CD4-positive, alpha-beta T cell (primary cell): ENCODE results near the gene HAGHL. TPM values are rescaled to one million over a fixed set of nuclear protein-coding genes. Genes with fewer than 3 reads are reported as not detected.

Source experiments
- ATAC-seq: fragments of 200-7000 bp; cut with Tn5 transposase; one replicate; pipeline ENCODE4 v1.10.0; 2022; ENCODE audit warnings: mild to moderate bottlenecking; ENCODE audit not compliant: poor library complexity
- CTCF ChIA-PET: fragments of 350-600 bp; sonication (Branson Sonifier 250); formaldehyde crosslinking; loops from one replicate; lab custom pipeline; 2021; ENCODE audit warnings: antibody characterized with exemption, inconsistent platforms; lab: Charles Lee
- POLR2A ChIA-PET: fragments of 350-600 bp; sonication (Branson Sonifier 250); formaldehyde crosslinking; loops from one replicate; lab custom pipeline; 2021; ENCODE audit warnings: antibody characterized with exemption, inconsistent platforms; lab: Charles Lee
- DNase-seq, 14 experiments: peaks; one replicate each; pipeline ENCODE4 v3.0.0-alpha.2; 2013 to 2020; ENCODE audit warnings: mixed read lengths in 2 of 14
- H3K27ac ChIP-seq, 2 donors: one replicate each; pipeline versions ENCODE4 v1.5.1 to v1.7.0; 2013; ENCODE audit warnings: low read length in 2 of 2, low read depth in 1 of 2, mild to moderate bottlenecking in 1 of 2
- H3K27me3 ChIP-seq, 2 experiments: 1 replicate in 1 of 2; 2 replicates in 1 of 2; pipeline versions ENCODE4 v1.6.1 to v1.7.0; 2013; ENCODE audit warnings: low read length in 2 of 2, control low read depth in 1 of 2, mild to moderate bottlenecking in 1 of 2, moderate library complexity in 1 of 2; ENCODE audit not compliant: insufficient read depth in 2 of 2, control insufficient read depth in 1 of 2
- H3K36me3 ChIP-seq: one replicate; pipeline ENCODE4 v1.6.1; 2013; ENCODE audit warnings: low read length, control low read depth; ENCODE audit not compliant: insufficient read depth
- H3K4me1 ChIP-seq: one replicate; pipeline ENCODE4 v1.6.1; 2013; ENCODE audit warnings: low read length, control low read depth; ENCODE audit not compliant: insufficient read depth
- H3K4me3 ChIP-seq: one replicate; pipeline ENCODE4 v1.5.1; 2013; ENCODE audit warnings: mild to moderate bottlenecking, low read length, moderate library complexity
- H3K9me3 ChIP-seq, 2 experiments: 1 replicate in 1 of 2; 2 replicates in 1 of 2; pipeline versions ENCODE4 v1.6.1 to v1.7.0; 2013; ENCODE audit warnings: low read length in 2 of 2, mild to moderate bottlenecking in 2 of 2, control low read depth in 1 of 2, moderate library complexity in 1 of 2; ENCODE audit not compliant: control insufficient read depth in 1 of 2, insufficient read depth in 1 of 2
- H3K27ac Mint-ChIP-seq: one replicate; pipeline ENCODE4 v1.8.0; 2020; ENCODE audit warnings: mixed read lengths
- H3K27me3 Mint-ChIP-seq: one replicate; pipeline ENCODE4 v1.8.0; 2021; ENCODE audit warnings: mixed read lengths
- H3K36me3 Mint-ChIP-seq: one replicate; pipeline ENCODE4 v1.8.0; 2021; ENCODE audit warnings: low read depth, mixed read lengths
- H3K4me1 Mint-ChIP-seq: one replicate; pipeline ENCODE4 v1.8.0; 2021; ENCODE audit warnings: low read depth, mixed read lengths
- H3K4me3 Mint-ChIP-seq: one replicate; pipeline ENCODE4 v1.8.0; 2020; ENCODE audit warnings: mild to moderate bottlenecking, mixed read lengths
- H3K9me3 Mint-ChIP-seq: one replicate; pipeline ENCODE4 v1.8.0; 2020; ENCODE audit warnings: mixed read lengths
- CTCF ChIP-seq: fragments of 200-600 bp; IDR thresholded peaks from one replicate; pipeline ENCODE4 v1.8.0; 2022; ENCODE audit warnings: antibody characterized with exemption, mild to moderate bottlenecking
- intact Hi-C, 2 experiments: fragments of 100-400 bp; cut with DNase I in 1 of 2; cut with micrococcal nuclease in 1 of 2; formaldehyde crosslinking; loops; one replicate each; pipeline versions ENCODE4 v1.15.1 to v1.9.0; 2023 to 2025; cut with DNase I, micrococcal nuclease
- total RNA-seq, 174 experiments: library from RNA in 2 of 174; stranded (reverse) in 2 of 174; gene quantifications; one replicate each; pipeline ENCODE4 v1.2.3 and lab custom pipeline; 2021 to 2026

The HAGHL gene
- total RNA-seq, 2 experiments from 2014 or later: 7.1 to 9.2 TPM

GRCh38 chr16:703406-703805 lies 23.5 kb upstream of the HAGHL start:
- peaks cover 62 to 67% of the 10 kb centered on the region in 2 experiments for H3K27me3 ChIP-seq
- POLR2A ChIA-PET: interaction anchor here (1.6 kb wide), 1 partner anchor 8 kb away, joined by 10 read pairs; no protein-coding TSS in a partner anchor
- peaks cover 42% of the 10 kb centered on the region for H3K27me3 Mint-ChIP-seq

GRCh38 chr16:704047-704446 lies 22.9 kb upstream of the HAGHL start:
- intact Hi-C loops: no loop called here
- ChIA-PET CTCF (no interaction called here), POLR2A (interaction anchor here (1.0 to 1.6 kb wide), 3 partner anchors 9 to 24 kb away, joined by 3 to 10 read pairs (median 4); partner anchors contain the start of genes ANTKMT and STUB1)
- Mint-ChIP-seq H3K27me3 (peaks cover 48% of the 10 kb centered on the region), H3K9me3 (no peaks in the 10 kb centered on the region), H3K27ac (no peak overlapping the region), H3K36me3 (no peaks in the 10 kb centered on the region), H3K4me1 (no peaks in the 10 kb centered on the region), H3K4me3 (no peak overlapping the region)
- no peak for ATAC-seq
- Histone ChIP-seq H3K4me1 (peaks cover 54% of the 10 kb centered on the region), H3K9me3 (peaks cover 0 to 62% of the 10 kb centered on the region in 2 experiments), H3K27me3 (peaks cover 68 to 72% of the 10 kb centered on the region in 2 experiments), H3K4me3 (no peak overlapping the region), H3K27ac (no peak overlapping the region), H3K36me3 (no peaks in the 10 kb centered on the region)
- no peak for DNase-seq
- no peak for TF ChIP-seq CTCF

More at GRCh38 chr16:703406-703805, 23.5 kb upstream of the HAGHL start:
- no peak overlapping the region for H3K4me3 Mint-ChIP-seq
- intact Hi-C loops: no loop called here
- no peaks in the 10 kb centered on the region for H3K36me3 ChIP-seq
- CTCF ChIA-PET: no interaction called here
- no peak for DNase-seq
- no peak for TF ChIP-seq CTCF
- H3K9me3 ChIP-seq: peaks cover 0 to 62% of the 10 kb centered on the region in 2 experiments
- no peaks in the 10 kb centered on the region for H3K36me3 Mint-ChIP-seq
- no peak overlapping the region for H3K4me3 ChIP-seq
- no peak for ATAC-seq
- no peak overlapping the region for H3K27ac Mint-ChIP-seq
- H3K4me1 ChIP-seq: peaks cover 60% of the 10 kb centered on the region
- no peaks in the 10 kb centered on the region for H3K9me3 Mint-ChIP-seq
- no peaks in the 10 kb centered on the region for H3K4me1 Mint-ChIP-seq
- no peak overlapping the region for H3K27ac ChIP-seq

GRCh38 chr16:704552-705380 lies 22.1 kb upstream of the HAGHL start:
- H3K27ac Mint-ChIP-seq: no peak overlapping the region
- Histone ChIP-seq H3K9me3 (peaks cover 0 to 69% of the 10 kb centered on the region in 2 experiments), H3K36me3 (no peaks in the 10 kb centered on the region), H3K4me3 (no peak overlapping the region), H3K4me1 (peaks cover 47% of the 10 kb centered on the region), H3K27me3 (peaks cover 75 to 76% of the 10 kb centered on the region in 2 experiments), H3K27ac (no peak overlapping the region)
- intact Hi-C loops: no loop called here
- no peak for DNase-seq
- TF ChIP-seq CTCF: no peak
- H3K9me3 Mint-ChIP-seq: no peaks in the 10 kb centered on the region
- ATAC-seq: no peak
- no peak overlapping the region for H3K4me3 Mint-ChIP-seq
- no peaks in the 10 kb centered on the region for H3K4me1 Mint-ChIP-seq
- CTCF ChIA-PET: no interaction called here
- no peaks in the 10 kb centered on the region for H3K36me3 Mint-ChIP-seq
- POLR2A ChIA-PET: interaction anchor here (1.0 to 1.6 kb wide), 3 partner anchors 9 to 24 kb away, joined by 3 to 10 read pairs (median 4); partner anchors contain the start of genes ANTKMT and STUB1
- H3K27me3 Mint-ChIP-seq: peaks cover 56% of the 10 kb centered on the region
